Activated gamma-delta T cell (primary cell): ENCODE results near the gene ENO2.
A peak's percentile ranks its signal among the peaks of the same experiment; 100 is the strongest.
"Not testable (repeated sequence)": the region's sequence is repeated elsewhere in the genome, so short reads cannot be mapped to it uniquely, and the experiment has no call there.

Source experiments
- DNase-seq: peaks from one replicate; lab custom pipeline; 2025; lab: John Stamatoyannopoulos, UW
- total RNA-seq, 2 donors: gene quantifications; one replicate each; lab custom pipeline; 2026; lab: John Stamatoyannopoulos, UW

The ENO2 gene
- total RNA-seq: 88.7 to 121 reads per million in 2 donors

- DNase-seq: peak; percentile 83
Observed at GRCh38 chr12:6914246-6914946, at the start of gene ENO2. Gene ENO2 (plus strand): TSS chr12:6914580. CDS start chr12:6915833, 1,253 bp downstream.

GRCh38 chr12:6865307-6865706, 49.1 kb upstream of the ENO2 start:
- DNase-seq: not testable (repeated sequence)

DNA sequence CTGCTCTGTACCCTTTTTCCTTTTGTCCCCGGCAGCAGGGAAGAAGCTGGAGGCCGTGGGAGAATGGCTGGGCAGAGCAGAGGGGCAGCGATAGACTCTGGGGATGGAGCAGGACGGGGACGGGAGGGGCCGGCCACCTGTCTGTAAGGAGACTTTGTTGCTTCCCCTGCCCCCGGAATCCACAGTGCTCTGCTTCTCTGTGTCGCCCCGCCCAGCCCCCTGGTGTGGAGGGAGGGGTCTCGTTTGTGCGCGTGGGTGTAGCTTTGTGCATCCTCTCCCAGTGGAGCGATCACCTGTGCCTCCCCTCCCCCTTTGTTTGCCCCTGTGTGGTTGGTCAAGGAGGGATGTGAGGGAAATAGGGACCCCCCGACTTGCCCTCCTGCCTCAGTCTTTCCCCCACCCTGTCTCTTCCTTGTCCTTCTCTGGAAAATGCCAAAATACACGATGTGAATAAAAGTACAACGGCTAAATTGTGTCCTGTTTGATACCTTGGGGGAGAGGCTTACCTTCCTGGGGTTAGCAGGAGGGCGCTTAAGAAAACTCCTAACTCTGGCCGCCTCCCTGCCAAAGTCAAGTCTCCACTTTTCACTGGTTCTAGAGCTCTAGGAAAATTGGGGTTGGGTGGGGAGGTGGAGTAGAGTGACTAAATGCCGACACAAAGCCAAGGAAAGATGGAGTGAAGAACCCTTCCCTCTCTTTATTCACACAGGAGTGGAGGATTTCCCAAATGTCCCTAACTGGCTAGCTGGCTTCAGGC, 48.0 kb upstream of the ENO2 start:
- no peak for DNase-seq

- DNase-seq: no peak
Observed at GRCh38 chr12:6866920-6867412, 47.4 kb upstream of the ENO2 start.

DNA sequence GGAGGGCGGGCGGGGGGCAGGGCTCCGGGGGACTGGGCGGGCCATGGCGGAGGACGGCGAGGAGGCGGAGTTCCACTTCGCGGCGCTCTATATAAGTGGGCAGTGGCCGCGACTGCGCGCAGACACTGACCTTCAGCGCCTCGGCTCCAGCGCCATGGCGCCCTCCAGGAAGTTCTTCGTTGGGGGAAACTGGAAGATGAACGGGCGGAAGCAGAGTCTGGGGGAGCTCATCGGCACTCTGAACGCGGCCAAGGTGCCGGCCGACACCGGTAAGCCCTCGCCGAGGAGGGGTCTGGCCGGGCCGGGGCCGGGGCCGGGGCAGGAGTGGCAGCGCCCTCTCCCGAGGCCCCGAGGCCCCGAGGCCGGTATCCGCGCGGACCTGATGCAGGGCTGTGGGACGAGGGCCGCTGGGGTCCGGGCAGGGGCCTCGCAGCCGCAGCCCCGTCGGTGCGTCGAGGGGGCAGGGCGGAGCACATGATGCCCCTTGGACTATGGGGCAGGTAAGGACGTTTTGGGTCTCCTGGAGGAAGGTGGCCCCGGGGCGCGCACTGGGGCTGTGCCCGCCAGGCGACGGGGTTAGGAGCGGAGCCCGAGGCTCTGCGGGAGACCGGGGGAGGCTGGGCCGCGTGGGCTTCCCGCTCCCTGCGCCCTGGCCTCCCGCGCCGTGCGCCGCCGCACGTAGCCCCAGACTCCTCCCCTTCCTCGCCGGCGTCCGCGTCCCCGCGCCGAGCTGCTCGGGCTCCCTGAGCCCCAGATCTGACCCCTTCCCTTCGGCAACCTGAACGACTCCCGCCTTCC, 46.8 kb upstream of the ENO2 start, which contains the start of gene TPI1:
Gene TPI1, plus strand, starts transcription at position 119 of the 798 bp plus-strand sequence. Its CDS starts 36 bp downstream, at position 155.
- DNase-seq: peak; percentile 69

GRCh38 chr12:6868211-6869048, 46.0 kb upstream of the ENO2 start:
- no peak for DNase-seq

GRCh38 chr12:6869049-6870021, 45.0 kb upstream of the ENO2 start:
- no peak for DNase-seq

DNA sequence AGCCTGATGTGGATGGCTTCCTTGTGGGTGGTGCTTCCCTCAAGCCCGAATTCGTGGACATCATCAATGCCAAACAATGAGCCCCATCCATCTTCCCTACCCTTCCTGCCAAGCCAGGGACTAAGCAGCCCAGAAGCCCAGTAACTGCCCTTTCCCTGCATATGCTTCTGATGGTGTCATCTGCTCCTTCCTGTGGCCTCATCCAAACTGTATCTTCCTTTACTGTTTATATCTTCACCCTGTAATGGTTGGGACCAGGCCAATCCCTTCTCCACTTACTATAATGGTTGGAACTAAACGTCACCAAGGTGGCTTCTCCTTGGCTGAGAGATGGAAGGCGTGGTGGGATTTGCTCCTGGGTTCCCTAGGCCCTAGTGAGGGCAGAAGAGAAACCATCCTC, 44.1 kb upstream of the ENO2 start:
- DNase-seq: not testable (repeated sequence)

GRCh38 chr12:6871052-6871957, 43.1 kb upstream of the ENO2 start:
- DNase-seq: no peak

DNA sequence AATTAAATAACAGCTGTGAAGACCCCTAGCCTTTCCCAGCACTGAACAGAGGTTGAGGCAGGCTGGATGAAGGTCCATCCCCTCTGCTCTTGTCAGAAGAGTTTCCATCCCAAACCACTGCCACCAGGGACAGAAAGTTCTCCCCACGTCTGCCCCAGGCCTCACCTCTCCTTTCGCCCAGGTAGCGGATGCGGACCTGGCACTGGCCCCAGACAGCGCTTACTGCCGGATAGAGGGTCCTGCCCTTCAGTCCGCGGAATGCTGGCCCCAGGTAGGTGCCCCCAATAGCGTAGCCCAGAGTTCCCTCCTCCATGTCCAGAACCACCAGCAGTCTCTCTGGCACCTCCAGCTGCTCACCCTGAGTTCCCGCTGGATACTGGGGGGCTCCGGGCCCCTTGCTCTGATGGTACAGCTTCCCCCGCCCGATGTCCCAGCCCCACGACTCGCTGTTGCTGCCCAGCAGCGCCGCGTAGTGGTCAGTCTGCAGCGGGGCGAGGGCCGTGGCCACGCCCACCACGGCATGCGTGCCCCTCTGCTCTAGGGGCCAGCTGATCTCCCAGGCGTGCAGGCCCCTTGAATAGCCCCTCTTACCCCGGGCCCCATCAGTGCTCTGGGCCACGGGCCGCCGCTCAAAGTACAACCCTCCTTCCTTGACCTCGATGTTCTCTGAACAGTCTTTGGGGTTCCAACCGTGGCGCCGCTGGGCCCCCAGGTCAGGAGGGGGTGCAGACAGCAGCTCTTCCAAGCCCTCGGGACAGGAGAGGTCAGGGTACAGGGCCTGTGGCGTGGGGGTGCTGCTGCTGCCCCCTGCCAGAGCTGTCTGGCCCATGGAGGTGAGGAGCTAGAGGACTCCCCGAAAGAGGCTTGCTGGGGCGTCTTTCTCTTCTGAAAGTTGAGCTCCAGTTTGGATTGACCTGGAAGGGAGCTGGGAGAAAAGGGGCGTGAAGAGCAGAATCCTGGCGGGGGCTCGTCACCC, 42.0 kb upstream of the ENO2 start:
- peak; percentile 65 for DNase-seq

- DNase-seq: peak; percentile 98
Observed at GRCh38 chr12:6873094-6874014, 41.0 kb upstream of the ENO2 start, which contains the start of gene SPSB2. Gene SPSB2 (minus strand): TSS chr12:6873303. CDS start chr12:6872901, 402 bp downstream.

DNA sequence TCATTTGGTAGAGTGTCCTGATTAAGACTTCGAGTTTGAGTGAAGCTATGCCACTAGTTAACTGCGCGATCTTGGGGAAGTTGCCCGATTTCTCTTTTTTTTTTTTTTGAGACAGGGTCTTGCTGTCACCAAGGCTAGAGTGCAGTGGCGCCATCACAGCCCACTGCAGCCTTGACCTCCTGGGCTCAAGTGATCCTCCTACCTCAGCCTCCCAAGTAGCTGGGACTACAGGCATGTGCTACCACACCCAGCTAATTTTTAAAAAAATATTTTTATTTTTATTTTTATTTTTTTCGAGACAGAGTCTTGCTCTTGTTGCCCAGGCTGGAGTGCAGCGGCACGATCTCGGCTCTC, 40.4 kb upstream of the ENO2 start:
- not testable (repeated sequence) for DNase-seq

- DNase-seq: not testable (repeated sequence)
Observed at GRCh38 chr12:6879824-6880223, 34.6 kb upstream of the ENO2 start.

- no peak for DNase-seq
Observed at GRCh38 chr12:6883252-6883651, 31.1 kb upstream of the ENO2 start.

GRCh38 chr12:6883683-6884082, 30.7 kb upstream of the ENO2 start:
- DNase-seq: no peak

DNA sequence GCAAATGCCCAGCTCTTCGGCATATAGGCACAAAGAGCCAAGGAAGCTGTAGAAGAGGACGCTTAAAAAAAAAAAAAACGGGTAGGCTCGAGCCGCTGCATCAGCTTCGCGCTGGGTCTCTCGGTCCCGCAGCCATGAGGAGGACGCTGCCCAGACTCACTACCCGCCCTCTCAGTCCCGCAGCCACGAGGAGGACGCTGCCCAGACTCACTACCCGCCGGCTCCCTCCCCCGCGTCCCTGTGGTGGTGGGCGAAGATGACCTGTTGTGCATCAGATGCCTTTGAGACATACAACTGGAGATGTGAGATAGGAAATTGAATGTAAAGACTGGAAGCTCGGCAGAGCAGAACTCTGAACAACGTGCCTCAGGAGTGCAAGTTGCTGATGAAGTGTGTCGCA, 29.8 kb upstream of the ENO2 start:
- no peak for DNase-seq
